ENCODE data around the gene NID1.

The NID1 gene

DNA sequence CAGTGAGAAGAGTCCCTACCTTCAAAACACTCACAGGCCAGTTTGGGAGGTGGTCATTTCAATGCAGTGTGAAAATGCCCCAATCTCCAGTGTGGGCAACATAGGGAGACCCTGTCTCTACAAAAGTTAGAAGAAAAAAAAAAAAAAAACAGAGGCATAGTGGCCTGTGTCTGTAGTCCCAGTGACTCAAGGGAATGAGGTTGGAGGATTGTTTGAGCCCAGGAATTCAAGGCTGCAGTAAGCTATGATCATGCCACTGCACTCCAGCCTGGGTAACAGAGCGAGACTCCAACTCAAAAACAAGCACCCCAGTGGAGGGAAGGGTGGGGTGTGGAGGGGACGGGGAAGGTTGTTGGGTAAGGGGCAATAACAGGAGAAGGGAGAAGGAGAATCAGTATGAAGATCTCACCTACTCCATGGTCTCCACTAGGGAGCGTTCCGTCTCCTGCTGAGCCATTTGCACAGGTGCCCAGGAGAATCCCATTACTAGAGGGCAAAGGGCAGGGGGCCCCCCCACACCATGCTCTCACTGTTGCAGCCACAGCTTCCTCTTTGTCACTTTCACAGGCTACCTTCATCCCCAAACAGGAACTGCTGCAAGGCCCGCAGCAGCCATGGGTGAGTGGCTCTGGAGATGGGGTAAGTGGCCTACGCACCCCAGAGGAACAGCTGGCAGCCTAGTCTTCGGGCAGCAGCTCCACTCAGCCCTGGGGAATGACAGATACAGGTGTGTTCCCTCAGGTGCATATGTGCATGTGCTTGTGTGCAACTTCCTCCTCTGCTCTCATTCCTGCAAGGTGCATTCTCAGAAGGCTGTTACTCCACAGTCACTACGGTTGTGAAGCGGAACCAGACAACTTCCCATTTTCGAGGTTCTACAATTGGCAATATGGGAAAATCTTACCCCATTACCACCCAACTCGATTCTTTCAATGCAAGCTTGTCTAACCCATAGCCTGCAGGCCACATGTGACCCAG is 110.3 kb downstream of the NID1 start:
- DNase-seq: no peak

GRCh38 chr1:235953801-235954200 is 111.1 kb downstream of the NID1 start:
- no peak for DNase-seq

DNA sequence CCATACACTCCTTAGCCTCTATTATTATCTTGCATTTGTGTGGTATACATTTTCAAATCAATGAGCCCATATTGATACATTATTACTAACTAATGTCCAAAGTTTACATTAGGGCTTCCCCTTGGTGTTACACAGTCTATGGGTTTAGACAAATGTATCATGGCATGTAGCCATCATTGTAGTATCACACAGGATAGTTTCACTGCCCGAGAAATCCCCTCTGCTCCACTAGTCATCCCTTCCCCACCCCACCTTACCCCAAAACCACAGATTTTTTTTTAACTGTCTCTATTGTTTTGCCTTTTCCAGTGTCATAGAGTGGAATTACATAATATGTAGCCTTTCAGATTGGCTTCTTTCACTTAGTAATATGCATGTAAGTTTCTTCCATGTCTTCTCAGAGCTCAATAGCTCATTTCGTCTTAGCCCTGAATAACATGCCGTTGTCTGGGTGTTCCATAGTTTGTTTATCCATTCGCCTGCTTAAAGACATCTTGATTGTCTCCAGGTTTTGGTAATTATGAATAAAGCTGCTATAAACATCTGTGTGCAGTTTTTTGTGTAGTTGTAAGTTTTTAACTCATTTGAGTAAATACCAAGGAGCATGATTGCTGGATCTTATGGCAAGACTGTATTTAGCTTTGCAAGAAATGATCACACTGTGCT is 111.8 kb downstream of the NID1 start:
- no peak for DNase-seq

DNA sequence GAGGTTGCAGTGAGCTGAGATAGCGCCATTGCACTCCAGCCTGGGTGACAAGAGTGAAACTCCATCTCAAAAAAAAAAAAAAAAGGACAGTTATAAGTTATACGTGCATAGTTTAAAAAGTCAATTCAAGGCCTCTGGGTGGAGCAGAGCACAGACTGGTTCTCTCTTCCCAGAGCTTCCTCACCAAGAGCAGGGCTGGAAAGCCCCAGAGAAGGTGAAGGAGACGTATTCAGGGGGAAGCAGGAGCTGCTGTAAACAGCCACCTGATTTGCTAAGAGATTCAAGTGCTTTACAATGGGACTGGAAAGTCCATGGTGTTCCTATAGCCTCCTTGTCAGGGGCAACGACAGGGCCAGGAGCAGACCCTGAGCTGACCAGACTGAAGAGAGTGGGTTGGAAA is 113.2 kb downstream of the NID1 start:
- DNase-seq: no peak

- DNase-seq: peak; percentile 25
These were observed 114.6 kb downstream of the NID1 start for GRCh38 chr1:235950318-235950717.

DNA sequence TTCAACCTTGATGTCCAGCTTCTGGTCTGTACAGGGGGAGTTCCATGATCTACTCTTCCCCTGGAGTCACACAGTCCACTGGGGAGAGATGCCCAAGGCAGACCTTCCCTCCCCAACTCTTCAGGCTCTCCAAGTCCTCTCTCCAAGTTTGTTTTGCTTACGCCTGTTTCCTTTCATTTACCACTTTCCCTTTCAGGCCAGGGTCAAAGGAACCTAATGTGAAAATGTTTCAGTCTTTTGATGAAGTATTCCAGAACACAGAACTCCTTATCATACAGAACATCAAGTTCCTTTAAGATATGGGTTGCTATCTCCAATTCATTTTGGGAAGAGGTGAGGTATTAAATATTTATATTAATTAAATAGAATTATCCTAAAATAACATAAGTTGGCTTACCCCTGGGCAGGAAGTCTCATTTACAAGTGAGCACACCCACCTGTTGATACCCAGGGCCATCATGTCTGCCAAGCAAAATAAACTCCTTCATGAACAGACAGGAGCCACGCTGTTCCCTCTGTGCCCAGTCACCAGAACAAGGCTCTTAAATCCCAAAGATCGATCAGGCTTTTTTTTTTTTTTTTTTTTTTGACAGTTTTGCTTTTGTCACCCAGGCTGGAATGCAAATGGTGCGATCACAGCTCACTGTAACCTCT is 116.0 kb downstream of the NID1 start:
- no peak for DNase-seq

DNA sequence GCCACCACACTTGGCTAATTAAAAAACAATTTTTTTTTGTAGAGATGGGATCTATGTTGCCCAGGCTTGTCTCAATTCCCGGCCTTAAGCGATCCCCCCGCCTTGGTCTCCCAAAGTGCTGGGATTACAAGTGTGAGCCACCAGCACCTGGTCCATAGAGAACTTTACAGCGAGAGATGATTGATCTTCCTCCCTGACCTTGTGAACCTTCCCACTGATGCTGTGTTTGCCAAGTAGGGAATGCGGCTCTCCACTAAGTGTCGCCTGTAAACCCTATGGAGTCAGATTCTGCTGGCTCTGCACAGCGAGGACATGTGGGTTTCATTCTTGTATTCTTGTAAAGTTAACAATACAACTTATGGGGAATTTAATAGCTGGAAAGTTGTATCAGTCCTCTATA is 116.9 kb downstream of the NID1 start:
- no peak for DNase-seq

GRCh38 chr1:235946571-235946981 is 118.3 kb downstream of the NID1 start:
- no peak for DNase-seq

DNA sequence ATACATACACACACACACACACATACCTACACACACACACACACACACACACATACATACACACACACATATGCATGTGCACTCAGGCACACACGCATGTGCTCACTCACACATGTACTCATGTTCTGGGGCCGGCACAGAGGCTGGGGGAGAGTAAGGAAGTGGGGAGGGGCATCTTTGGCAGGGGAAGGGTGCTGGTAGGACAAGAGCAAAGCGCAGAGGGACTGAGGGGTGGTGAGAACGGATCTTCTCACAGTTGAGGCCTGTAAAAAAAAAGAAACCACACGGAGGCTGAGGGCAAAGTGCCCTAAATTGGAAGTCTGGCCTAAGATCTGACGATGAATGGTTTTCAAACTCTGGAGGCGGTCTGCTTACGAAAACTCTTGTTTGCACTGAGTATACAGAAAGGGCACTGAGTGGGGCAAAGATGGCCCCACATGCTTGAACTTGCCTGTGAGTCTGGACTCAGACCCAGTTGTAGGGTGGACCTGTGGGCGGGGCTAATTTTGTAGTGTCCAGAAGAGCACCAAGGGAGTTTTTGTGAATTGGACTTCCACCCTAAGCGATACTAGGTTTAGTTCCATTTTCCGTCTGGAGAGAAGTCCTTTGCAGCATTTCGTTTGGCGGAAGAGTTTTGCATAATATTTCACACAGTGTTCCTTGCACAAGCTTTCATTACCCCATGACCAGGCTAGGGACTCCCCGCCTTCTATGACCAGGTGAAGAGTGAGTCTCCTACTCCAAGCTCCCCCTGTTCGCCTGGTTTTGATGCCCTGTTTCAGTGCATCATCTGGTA is 118.9 kb downstream of the NID1 start:
- no peak for DNase-seq

DNA sequence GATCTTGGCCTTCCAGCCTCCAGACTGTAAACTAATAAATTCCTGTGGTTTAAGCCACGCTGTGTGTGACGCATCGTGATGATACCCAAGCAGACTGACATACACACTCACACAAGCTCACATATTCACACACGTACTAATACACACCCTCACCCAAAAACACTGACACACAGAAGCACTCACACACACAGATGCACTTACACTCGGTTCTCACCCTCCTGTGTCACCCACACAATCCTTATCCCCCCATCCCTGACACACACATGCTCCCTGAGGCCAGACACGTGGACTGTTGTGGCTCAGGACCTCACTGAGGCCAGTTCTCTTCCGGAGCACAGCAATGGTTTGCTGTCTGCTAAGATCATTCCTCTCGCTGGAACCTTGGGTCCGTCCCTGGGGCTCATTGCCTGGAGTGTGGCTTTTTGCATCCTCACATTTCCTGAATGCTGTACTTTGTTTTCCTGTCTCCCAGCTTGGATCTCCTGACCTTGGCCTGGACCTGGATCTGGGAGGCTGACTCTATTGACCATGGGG is 121.2 kb downstream of the NID1 start:
- DNase-seq: no peak

DNA sequence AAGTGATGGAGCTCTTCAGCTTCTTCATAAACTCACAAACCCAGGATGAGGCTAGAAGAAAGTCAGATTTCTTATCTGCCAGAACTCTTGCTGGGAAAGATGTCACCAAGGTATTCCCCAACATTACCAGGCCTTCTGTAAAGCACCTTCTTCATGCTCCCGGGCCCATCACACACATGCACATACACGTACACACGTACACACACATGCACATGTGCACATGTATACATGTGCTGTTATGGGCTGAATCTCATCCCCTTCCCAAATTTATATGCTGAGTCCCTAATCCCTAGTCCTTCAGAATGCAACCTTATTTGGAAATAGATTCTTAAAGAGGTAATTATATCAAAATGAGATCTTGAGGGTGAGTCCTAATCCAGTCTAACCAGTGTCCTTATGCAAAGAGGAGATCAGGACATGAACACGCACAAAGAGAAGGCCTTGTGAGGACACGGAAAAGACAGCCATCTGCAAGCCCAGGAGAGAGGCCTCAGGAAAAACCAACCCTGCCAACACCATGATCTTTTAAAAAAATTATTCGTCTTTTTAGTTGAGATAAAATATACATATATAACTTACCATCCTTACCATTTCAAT is 121.8 kb downstream of the NID1 start:
- no peak for DNase-seq

DNA sequence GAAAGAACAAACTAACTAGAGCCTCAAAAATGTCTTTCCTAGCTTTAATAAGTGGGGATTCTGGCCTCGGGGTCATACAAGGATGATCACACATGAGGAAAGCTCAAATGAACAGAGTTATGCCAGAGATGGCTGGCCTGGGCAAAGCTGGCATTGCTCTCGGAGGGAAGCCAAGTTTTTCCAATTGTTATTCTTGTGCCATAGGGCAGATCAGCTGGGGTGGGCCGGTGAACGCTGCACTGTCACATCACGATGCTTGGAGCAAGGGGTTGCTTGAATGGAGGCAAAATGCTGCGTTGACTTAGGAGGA is 122.3 kb downstream of the NID1 start:
- no peak for DNase-seq

DNA sequence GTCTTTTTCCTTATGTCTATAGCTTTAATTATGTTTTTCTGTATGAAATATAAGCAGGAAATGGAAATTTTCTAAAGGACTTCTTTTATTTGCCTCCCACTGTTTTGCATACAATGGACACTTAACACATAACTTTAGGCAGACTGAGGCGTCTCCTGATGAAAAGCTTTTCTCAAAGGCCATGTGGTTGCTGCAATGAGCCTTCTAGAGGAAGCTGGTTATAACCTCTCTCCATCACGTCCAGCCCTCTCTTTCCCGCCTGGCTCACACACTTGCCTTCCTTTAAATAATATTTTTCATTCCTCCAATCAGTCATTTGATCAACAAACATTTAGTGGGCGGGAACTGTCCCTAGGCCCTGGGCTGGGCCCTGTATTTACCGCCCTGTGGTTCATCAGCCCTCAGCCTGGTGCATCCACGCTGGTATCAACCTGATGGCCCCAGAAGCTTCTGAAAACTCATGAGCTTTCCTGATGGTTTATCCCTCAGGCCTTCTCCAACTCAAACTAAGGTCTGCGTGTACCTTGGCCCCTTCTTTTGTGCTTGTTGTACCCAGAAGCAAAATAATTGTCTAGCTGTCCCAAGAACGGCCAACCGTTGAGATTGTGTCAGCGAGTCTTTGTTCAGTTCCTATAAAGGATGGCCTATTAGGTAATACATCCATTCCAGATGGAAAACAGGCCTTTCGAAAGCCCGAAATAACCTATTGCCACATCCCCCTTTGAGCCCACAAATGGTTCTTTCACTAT is 122.8 kb downstream of the NID1 start:
- no peak for DNase-seq

DNA sequence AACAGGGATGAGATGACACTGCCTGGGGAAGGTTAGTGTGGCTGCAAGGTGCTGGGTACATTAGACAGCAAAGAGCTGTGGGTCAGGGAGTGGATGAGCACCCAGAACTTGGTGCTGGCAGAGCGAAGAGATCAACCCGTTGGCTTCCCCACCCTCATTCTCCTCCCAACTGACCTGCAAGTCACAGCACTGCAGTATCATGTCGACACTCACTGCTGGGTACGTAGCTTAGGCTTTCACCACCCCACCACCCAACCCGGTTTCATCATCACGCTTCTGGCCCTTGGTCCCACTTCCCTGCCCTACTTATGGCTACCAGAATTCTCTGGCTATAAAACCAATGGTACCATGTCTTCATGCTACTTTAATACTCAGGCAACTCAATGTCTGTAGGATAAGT is 124.6 kb downstream of the NID1 start:
- no peak for DNase-seq

DNA sequence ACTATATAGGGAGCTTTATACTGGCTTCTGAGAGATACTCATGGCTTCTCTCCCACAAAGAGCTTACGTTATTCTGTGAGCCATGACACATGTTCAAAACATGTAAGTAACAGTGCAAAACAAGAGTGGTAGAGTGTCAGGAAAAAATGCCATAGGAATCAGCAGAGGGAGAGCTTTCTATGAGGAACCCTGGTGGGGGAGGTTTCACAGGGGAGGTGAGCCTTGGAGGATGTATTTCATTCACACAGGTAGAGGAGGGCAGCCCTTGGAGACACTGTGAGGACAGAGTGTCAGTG is 125.5 kb downstream of the NID1 start:
- DNase-seq: no peak

- no peak for DNase-seq
These were observed 126.0 kb downstream of the NID1 start for GRCh38 chr1:235938709-235939479.

DNA sequence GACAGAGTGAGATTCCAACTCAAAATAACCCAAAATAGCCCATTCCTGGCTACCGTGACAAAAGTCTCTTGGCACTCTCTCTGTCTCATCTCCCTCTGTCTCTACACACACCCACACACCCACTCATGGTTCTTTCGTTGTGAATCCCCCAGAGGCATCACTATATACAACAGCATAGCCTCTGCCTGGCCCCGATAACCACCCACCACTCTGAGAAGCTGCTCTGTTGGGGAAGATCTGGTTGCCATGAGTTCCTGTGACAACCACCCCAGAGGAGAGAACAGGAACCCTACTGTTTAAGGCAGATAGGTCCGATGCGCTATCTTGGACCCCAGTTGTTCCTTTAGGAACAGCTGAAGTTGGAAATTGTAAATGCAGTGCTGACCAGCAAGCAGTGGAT is 127.8 kb downstream of the NID1 start:
- DNase-seq: no peak

GRCh38 chr1:235935235-235936225 is 129.4 kb downstream of the NID1 start:
- no peak for DNase-seq

- DNase-seq: no peak
These were observed 131.1 kb downstream of the NID1 start for GRCh38 chr1:235933766-235934116.
